HEK293 (cell line): Measurements from ENCODE around the gene AKT1.
"Not testable (repeated sequence)": the region's sequence is repeated elsewhere in the genome, so short reads cannot be mapped to it uniquely, and the experiment has no call there.

Source experiments
- CTCF ChIA-PET: fragments of 350-600 bp; formaldehyde crosslinking; extraction: SDS; loops from one replicate; lab custom pipeline; 2021; ENCODE audit warnings: antibody characterized with exemption; lab: Yijun Ruan, JAX
- POLR2A ChIA-PET: fragments of 300-600 bp; formaldehyde crosslinking; extraction: SDS; loops from one replicate; lab custom pipeline; 2020; ENCODE audit warnings: antibody characterized with exemption, inconsistent platforms; lab: Yijun Ruan, JAX
- H3K27ac ChIP-seq: fragments of 200-500 bp; sonication (Bioruptor generic); 2 replicates; pipeline ENCODE4 v1.5.1; 2014; ENCODE audit warnings: low read depth, low read length, control low read depth, inconsistent platforms; ENCODE audit errors: extremely low read depth
- H3K36me3 ChIP-seq, 2 experiments: fragments of 200-500 bp in 1 of 2; sonication (Bioruptor generic) in 1 of 2; 1 replicate in 1 of 2; 2 replicates in 1 of 2; pipeline ENCODE4 v1.5.1; 2014 to 2017; ENCODE audit warnings: inconsistent platforms in 2 of 2, low read length in 2 of 2; ENCODE audit not compliant: control insufficient read depth in 2 of 2, insufficient read depth in 1 of 2
- H3K4me1 ChIP-seq: fragments of 200-500 bp; sonication (Bioruptor generic); 2 replicates; pipeline ENCODE4 v1.5.1; 2014; ENCODE audit warnings: mild to moderate bottlenecking, low read length, inconsistent platforms; ENCODE audit not compliant: control insufficient read depth, insufficient read depth
- H3K4me3 ChIP-seq: 2 replicates; pipeline ENCODE4 v1.5.1; 2011; ENCODE audit warnings: low read depth, mild to moderate bottlenecking, control low read depth, low read length, moderate library complexity
- H3K9me3 ChIP-seq: fragments of 200-500 bp; sonication (Bioruptor generic); 2 replicates; pipeline ENCODE4 v1.5.1; 2014; ENCODE audit warnings: low read depth, low read length, inconsistent platforms; ENCODE audit not compliant: control insufficient read depth, insufficient read depth
- ELK4 ChIP-seq: IDR thresholded peaks from 2 replicates; pipeline ENCODE4 v1.6.1; 2011; ENCODE audit warnings: mild to moderate bottlenecking, low read depth, low read length, borderline replicate concordance
- HOXA7 ChIP-seq: sonication (generic); formaldehyde crosslinking; IDR thresholded peaks from 2 replicates; pipeline ENCODE4 v1.8.1; 2022; ENCODE audit warnings: missing genetic modification reagents, borderline replicate concordance
- HOXC10 ChIP-seq: sonication (generic); formaldehyde crosslinking; IDR thresholded peaks from 2 replicates; pipeline ENCODE4 v1.8.1; 2023; ENCODE audit warnings: mild to moderate bottlenecking, missing genetic modification reagents
- PRDM10 ChIP-seq: fragments of 450-650 bp; formaldehyde crosslinking; IDR thresholded peaks from 2 replicates; pipeline ENCODE4 v1.5.1; 2016; ENCODE audit warnings: missing biosample characterization, missing genetic modification characterization
- SETDB1 ChIP-seq: IDR thresholded peaks from one replicate; pipeline ENCODE4 v1.6.1; 2017; ENCODE audit warnings: mild to moderate bottlenecking, low read length, moderate library complexity, mixed read lengths; ENCODE audit not compliant: insufficient read length
- TCF7L2 ChIP-seq: IDR thresholded peaks from 2 replicates; pipeline ENCODE4 v1.6.1; 2011; ENCODE audit warnings: low read depth, mild to moderate bottlenecking, inconsistent platforms, low read length, moderate library complexity, borderline replicate concordance
- YY2 ChIP-seq: fragments of 450-650 bp; formaldehyde crosslinking; IDR thresholded peaks from 2 replicates; pipeline ENCODE4 v1.5.1; 2016; ENCODE audit warnings: missing biosample characterization, missing genetic modification characterization
- ZNF114 ChIP-seq: fragments of 450-650 bp; formaldehyde crosslinking; IDR thresholded peaks from 2 replicates; pipeline ENCODE4 v1.5.0; 2017; ENCODE audit warnings: missing biosample characterization, missing genetic modification characterization
- ZNF121 ChIP-seq: fragments of 450-650 bp; formaldehyde crosslinking; IDR thresholded peaks from 2 replicates; pipeline ENCODE4 v1.5.1; 2016; ENCODE audit warnings: missing biosample characterization, missing genetic modification characterization
- ZNF146 ChIP-seq: fragments of 450-650 bp; formaldehyde crosslinking; IDR thresholded peaks from 2 replicates; pipeline ENCODE4 v1.5.1; 2016; ENCODE audit warnings: missing biosample characterization, missing genetic modification characterization
- ZNF157 ChIP-seq: fragments of 450-650 bp; formaldehyde crosslinking; IDR thresholded peaks from 2 replicates; pipeline ENCODE4 v1.5.1; 2016; ENCODE audit warnings: missing biosample characterization, missing genetic modification characterization
- ZNF175 ChIP-seq: fragments of 450-650 bp; formaldehyde crosslinking; IDR thresholded peaks from 2 replicates; pipeline ENCODE4 v1.5.1; 2016; ENCODE audit warnings: missing biosample characterization, missing genetic modification characterization
- ZNF214 ChIP-seq: fragments of 450-650 bp; formaldehyde crosslinking; IDR thresholded peaks from 2 replicates; pipeline ENCODE4 v1.5.1; 2017; ENCODE audit warnings: missing biosample characterization, mild to moderate bottlenecking, missing genetic modification characterization, borderline replicate concordance
- ZNF239 ChIP-seq: fragments of 450-650 bp; formaldehyde crosslinking; IDR thresholded peaks from 2 replicates; pipeline ENCODE4 v1.5.1; 2016; ENCODE audit warnings: missing biosample characterization, missing genetic modification characterization
- ZNF366 ChIP-seq: fragments of 450-650 bp; formaldehyde crosslinking; conservative IDR thresholded peaks from 2 replicates; pipeline ENCODE4 v1.5.1; 2016; ENCODE audit warnings: missing biosample characterization, missing genetic modification characterization
- ZNF391 ChIP-seq: fragments of 450-650 bp; formaldehyde crosslinking; IDR thresholded peaks from 2 replicates; pipeline ENCODE4 v1.5.1; 2016; ENCODE audit warnings: low read depth, missing biosample characterization, missing genetic modification characterization, borderline replicate concordance
- ZNF513 ChIP-seq: fragments of 450-650 bp; IDR thresholded peaks from 2 replicates; pipeline ENCODE4 v1.5.1; 2018; ENCODE audit warnings: missing biosample characterization, missing genetic modification characterization
- ZNF529 ChIP-seq: fragments of 450-650 bp; formaldehyde crosslinking; IDR thresholded peaks from 2 replicates; pipeline ENCODE4 v1.5.1; 2017; ENCODE audit warnings: missing genetic modification characterization, missing biosample characterization; ENCODE audit not compliant: insufficient replicate concordance
- ZNF561 ChIP-seq: fragments of 450-650 bp; IDR thresholded peaks from 2 replicates; pipeline ENCODE4 v1.5.1; 2018; ENCODE audit warnings: missing biosample characterization, missing genetic modification characterization, borderline replicate concordance
- ZNF645 ChIP-seq: fragments of 450-650 bp; formaldehyde crosslinking; IDR thresholded peaks from 2 replicates; pipeline ENCODE4; 2016; ENCODE audit warnings: missing biosample characterization, missing genetic modification characterization
- ZNF658 ChIP-seq: fragments of 450-650 bp; formaldehyde crosslinking; IDR thresholded peaks from 2 replicates; pipeline ENCODE4; 2016; ENCODE audit warnings: missing biosample characterization, missing genetic modification characterization
- ZNF692 ChIP-seq: fragments of 450-650 bp; formaldehyde crosslinking; IDR thresholded peaks from 2 replicates; pipeline ENCODE4 v1.5.1; 2016; ENCODE audit warnings: missing biosample characterization, missing genetic modification characterization
- ZNF707 ChIP-seq: fragments of 450-650 bp; formaldehyde crosslinking; IDR thresholded peaks from 2 replicates; pipeline ENCODE4 v1.5.1; 2016; ENCODE audit warnings: missing biosample characterization, missing genetic modification characterization
- ZSCAN23 ChIP-seq: fragments of 450-650 bp; formaldehyde crosslinking; IDR thresholded peaks from 2 replicates; pipeline ENCODE4 v1.5.1; 2016; ENCODE audit warnings: missing biosample characterization, missing genetic modification characterization

Gene AKT1

GRCh38 chr14:104816616-104816884, 21.0 kb upstream of the AKT1 start (continued):
- TF ChIP-seq ZNF645 (tag by site-specific recombination) (no peak), ELK4 (no peak), ZNF214 (tag by site-specific recombination) (no peak), ZNF692 (tag by site-specific recombination) (no peak), ZNF391 (tag by site-specific recombination) (no peak), PRDM10 (tag by site-specific recombination) (no peak), YY2 (tag by site-specific recombination) (no peak)

- H3K4me3 ChIP-seq, POLR2A ChIA-PET, CTCF ChIA-PET: not testable (repeated sequence)
Measured at GRCh38 chr14:104814701-104815100, 19.2 kb upstream of the AKT1 start.

GRCh38 chr14:104813286-104813685, 17.7 kb upstream of the AKT1 start:
- H3K36me3 ChIP-seq: peaks cover 0 to 5% of the 10 kb centered on the region in 2 experiments; a peak in 1 of 3 replicates
- TF ChIP-seq ZNF175 (tag by site-specific recombination): no peak
- TF ChIP-seq ZNF658 (tag by site-specific recombination): no peak
- no peak for TF ChIP-seq ZSCAN23
- TF ChIP-seq ZNF157 (tag by site-specific recombination): no peak
- TF ChIP-seq ZNF146 (tag by site-specific recombination): no peak
- no peak for TF ChIP-seq ZNF366 (tag by site-specific recombination)
- no peak for TF ChIP-seq TCF7L2
- TF ChIP-seq ZNF561: no peak
- no peak for TF ChIP-seq HOXC10 (CRISPR knock-in tag)
- no peak for TF ChIP-seq ZNF513 (tag by site-specific recombination)
- TF ChIP-seq HOXA7: no peak
- no peak for TF ChIP-seq SETDB1
- no peak for TF ChIP-seq ZNF239 (tag by site-specific recombination)
- TF ChIP-seq ZNF645 (tag by site-specific recombination): no peak
- no peak for TF ChIP-seq ZNF707 (tag by site-specific recombination)
- no peak for TF ChIP-seq ZNF114 (tag by site-specific recombination)
- TF ChIP-seq ZNF529 (tag by site-specific recombination): no peak
- H3K4me1 ChIP-seq: peaks cover 3% of the 10 kb centered on the region; the same call in 1 of the 2 replicates
- POLR2A ChIA-PET: interaction anchor here (0.5 to 0.9 kb wide), 2 partner anchors 13 to 15 kb away, joined by 3 read pairs; no protein-coding TSS in a partner anchor
- H3K9me3 ChIP-seq: no peaks in the 10 kb centered on the region
- CTCF ChIA-PET: no interaction called here
- no peak overlapping the region for H3K27ac ChIP-seq
- no peak overlapping the region for H3K4me3 ChIP-seq

More at GRCh38 chr14:104814701-104815100, 19.2 kb upstream of the AKT1 start:
- not testable (repeated sequence) for H3K4me1 ChIP-seq, H3K36me3 ChIP-seq, H3K27ac ChIP-seq, H3K9me3 ChIP-seq
- TF ChIP-seq ZNF146 (tag by site-specific recombination) (0 out of 2 replicates have a peak, but pooled peaks have one; percentile 21), ZNF121 (tag by site-specific recombination) (0 out of 2 replicates have a peak, but pooled peaks have one; percentile 21)
